Measurements from ENCODE around the gene CLEC16A.

DNA sequence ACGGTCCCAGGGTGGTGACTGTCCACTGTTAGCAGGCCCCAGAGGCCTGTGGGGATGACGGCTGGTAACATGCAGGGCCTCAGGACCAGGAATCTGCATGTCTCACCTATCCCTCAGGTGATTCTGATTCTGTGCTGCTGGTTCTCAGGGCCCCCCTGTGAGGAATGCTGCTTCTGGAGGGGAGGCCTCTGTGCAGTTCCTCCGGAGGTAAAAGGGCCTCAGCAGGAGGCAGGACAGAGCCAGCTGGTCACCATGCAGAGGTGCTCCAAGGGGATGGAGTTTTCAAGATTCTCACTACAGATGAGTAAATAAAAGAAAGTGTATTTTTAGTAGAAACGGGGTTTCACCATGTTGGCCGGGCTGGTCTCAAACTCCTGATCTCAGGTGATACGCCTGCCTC lies 33.8 kb downstream of the CLEC16A start:
- TF ChIP-seq, protein P1, sequence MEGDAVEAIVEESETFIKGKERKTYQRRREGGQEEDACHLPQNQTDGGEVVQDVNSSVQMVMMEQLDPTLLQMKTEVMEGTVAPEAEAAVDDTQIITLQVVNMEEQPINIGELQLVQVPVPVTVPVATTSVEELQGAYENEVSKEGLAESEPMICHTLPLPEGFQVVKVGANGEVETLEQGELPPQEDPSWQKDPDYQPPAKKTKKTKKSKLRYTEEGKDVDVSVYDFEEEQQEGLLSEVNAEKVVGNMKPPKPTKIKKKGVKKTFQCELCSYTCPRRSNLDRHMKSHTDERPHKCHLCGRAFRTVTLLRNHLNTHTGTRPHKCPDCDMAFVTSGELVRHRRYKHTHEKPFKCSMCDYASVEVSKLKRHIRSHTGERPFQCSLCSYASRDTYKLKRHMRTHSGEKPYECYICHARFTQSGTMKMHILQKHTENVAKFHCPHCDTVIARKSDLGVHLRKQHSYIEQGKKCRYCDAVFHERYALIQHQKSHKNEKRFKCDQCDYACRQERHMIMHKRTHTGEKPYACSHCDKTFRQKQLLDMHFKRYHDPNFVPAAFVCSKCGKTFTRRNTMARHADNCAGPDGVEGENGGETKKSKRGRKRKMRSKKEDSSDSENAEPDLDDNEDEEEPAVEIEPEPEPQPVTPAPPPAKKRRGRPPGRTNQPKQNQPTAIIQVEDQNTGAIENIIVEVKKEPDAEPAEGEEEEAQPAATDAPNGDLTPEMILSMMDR (IDR thresholded peaks at IDR 0.05), result no peak
- TF ChIP-seq POLR2A (IDR thresholded peaks at IDR 0.05), result no peak

Measured in breast epithelium (tissue), 3 donors.